Activated CD8-positive, alpha-beta memory T cell treated with anti-CD3 and anti-CD28 coated beads for 48 hours (primary cell): Measurements from ENCODE around the gene KRTAP5-11.
A peak's percentile ranks its signal among the peaks of the same experiment; 100 is the strongest.
"Not testable (repeated sequence)": the region's sequence is repeated elsewhere in the genome, so short reads cannot be mapped to it uniquely, and the experiment has no call there.

Source experiments
- DNase-seq, 3 experiments: peaks; one replicate each; pipeline ENCODE4 v3.0.0-alpha.2; 2020; ENCODE audit warnings: low read depth in 2 of 3, low spot score in 2 of 3

Gene KRTAP5-11

GRCh38 chr11:71582309-71582895 lies at the start of gene KRTAP5-11:
Gene KRTAP5-11, minus strand, starts transcription at chr11:71582875. Its CDS starts 38 bp downstream, at chr11:71582837.
- no peak for DNase-seq

GRCh38 chr11:71631551-71631950 lies 48.9 kb upstream of the KRTAP5-11 start:
- DNase-seq, result not testable (repeated sequence)

GRCh38 chr11:71630071-71630470 lies 47.4 kb upstream of the KRTAP5-11 start:
- not testable (repeated sequence) for DNase-seq

- DNase-seq, result not testable (repeated sequence)
These were observed 46.3 kb upstream of the KRTAP5-11 start for GRCh38 chr11:71628943-71629342.

GRCh38 chr11:71623226-71623625 lies 40.6 kb upstream of the KRTAP5-11 start:
- not testable (repeated sequence) for DNase-seq

- not testable (repeated sequence) for DNase-seq
These were observed 39.9 kb upstream of the KRTAP5-11 start for GRCh38 chr11:71622561-71622960.

GRCh38 chr11:71615003-71615402 lies 32.3 kb upstream of the KRTAP5-11 start:
- DNase-seq, result not testable (repeated sequence)

GRCh38 chr11:71614366-71614917 lies 31.8 kb upstream of the KRTAP5-11 start:
- not testable (repeated sequence) for DNase-seq

GRCh38 chr11:71613931-71614330 lies 31.3 kb upstream of the KRTAP5-11 start:
- not testable (repeated sequence) for DNase-seq

GRCh38 chr11:71611218-71611910 lies 28.7 kb upstream of the KRTAP5-11 start:
- not testable (repeated sequence) for DNase-seq

GRCh38 chr11:71608272-71608671 lies 25.6 kb upstream of the KRTAP5-11 start:
- DNase-seq, result not testable (repeated sequence)

GRCh38 chr11:71607520-71608216 lies 25.0 kb upstream of the KRTAP5-11 start:
- not testable (repeated sequence) for DNase-seq

GRCh38 chr11:71606853-71607519 lies 24.3 kb upstream of the KRTAP5-11 start:
- DNase-seq, result not testable (repeated sequence)

GRCh38 chr11:71604798-71605488 lies 22.3 kb upstream of the KRTAP5-11 start:
- DNase-seq, result not testable (repeated sequence)

GRCh38 chr11:71603221-71603620 lies 20.5 kb upstream of the KRTAP5-11 start:
- not testable (repeated sequence) for DNase-seq

- not testable (repeated sequence) for DNase-seq
These were observed 6.9 kb upstream of the KRTAP5-11 start for GRCh38 chr11:71589546-71589920.

- peak in 2 of 3 experiments; percentile 15 to 21 for DNase-seq
These were observed 6.3 kb upstream of the KRTAP5-11 start for GRCh38 chr11:71588822-71589545.

- not testable (repeated sequence) for DNase-seq
These were observed 5.6 kb upstream of the KRTAP5-11 start for GRCh38 chr11:71588314-71588713.

GRCh38 chr11:71585673-71586072 lies 3.0 kb upstream of the KRTAP5-11 start:
- not testable (repeated sequence) for DNase-seq

GRCh38 chr11:71582969-71583368 lies 294 bp upstream of the KRTAP5-11 start:
- not testable (repeated sequence) for DNase-seq
